Measurements from ENCODE around the gene IFI35. TPM values are rescaled to one million over a fixed set of nuclear protein-coding genes. Genes with fewer than 3 reads are reported as not detected.

The IFI35 gene
- polyA plus RNA-seq, 1 of the 3 experiments (the other 2 are of a cell fraction) = 17.6 TPM

DNA sequence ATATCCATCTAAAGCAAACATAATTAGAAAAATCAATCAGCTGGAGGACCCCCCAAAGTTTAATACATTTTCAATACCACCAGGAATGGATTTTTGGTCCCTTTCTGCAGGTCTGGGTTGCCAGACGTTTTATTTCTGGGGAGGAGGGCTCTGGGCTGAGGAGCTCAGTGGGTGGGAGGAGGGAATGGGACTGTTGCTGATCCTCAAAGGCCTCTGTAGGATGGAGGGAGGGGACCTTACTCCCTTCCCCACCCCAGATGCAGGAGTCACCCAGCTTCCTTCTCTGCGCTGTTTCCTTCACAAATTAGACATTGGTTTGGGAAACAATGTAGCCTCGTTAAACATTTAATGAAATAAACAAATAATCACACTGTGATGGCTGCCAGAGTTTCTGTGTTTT, 25.1 kb downstream of the IFI35 start:
- H4K20me1 ChIP-seq (ENCODE audit: insufficient read depth) = no peaks in the 10 kb centered on the region
- H3K79me2 ChIP-seq (ENCODE audit: insufficient read depth) = no peaks in the 10 kb centered on the region
- no peak overlapping the region for H3K4me3 ChIP-seq (ENCODE audit: low read depth in 2 of 2, low read length in 1 of 2)
- H3F3A ChIP-seq (replicated peaks; ENCODE audit: insufficient read depth) = no peaks in the 10 kb centered on the region
- 86% methylated on average over 3 of the region's 3 CpGs for WGBS (ENCODE audit: low lambda C conversion rate)
- no peaks in the 10 kb centered on the region for H3K9me3 ChIP-seq
- H3K4me1 ChIP-seq (ENCODE audit: control insufficient read depth in 1 of 2, insufficient read depth in 2 of 2, low read depth in 1 of 2, low read length in 1 of 2) = peaks cover 0 to 14% of the 10 kb centered on the region in 2 experiments; a peak in 1 of 4 replicates
- CTCF ChIA-PET = interaction anchor here (1.6 kb wide), 1 partner anchor 24 kb away, joined by 5 read pairs; no protein-coding TSS in a partner anchor
- no peak for DNase-seq
- no peak overlapping the region for H2AFZ ChIP-seq (ENCODE audit: low read depth)
- no peaks in the 10 kb centered on the region for H3K36me3 ChIP-seq (replicated peaks in 1 of 2; ENCODE audit: control insufficient read depth in 1 of 2, insufficient read depth in 2 of 2, low read length in 1 of 2)
- H3K9me2 ChIP-seq = no peaks in the 10 kb centered on the region
- TF ChIP-seq USF1 (IDR thresholded peaks at IDR 0.05; ENCODE audit: borderline replicate concordance, low read depth) = no peak
- no peak for TF ChIP-seq GATA2 (CRISPR knock-in tag; IDR thresholded peaks at IDR 0.05)
- H3K4me2 ChIP-seq = no peak overlapping the region
- no peak overlapping the region for H3K9ac ChIP-seq
- no peak overlapping the region for H3K27ac ChIP-seq (ENCODE audit: low read depth in 2 of 2, low read length in 1 of 2)
- H3K27me3 ChIP-seq (ENCODE audit: insufficient read depth) = no peaks in the 10 kb centered on the region
- POLR2A ChIA-PET = no interaction called here

DNA sequence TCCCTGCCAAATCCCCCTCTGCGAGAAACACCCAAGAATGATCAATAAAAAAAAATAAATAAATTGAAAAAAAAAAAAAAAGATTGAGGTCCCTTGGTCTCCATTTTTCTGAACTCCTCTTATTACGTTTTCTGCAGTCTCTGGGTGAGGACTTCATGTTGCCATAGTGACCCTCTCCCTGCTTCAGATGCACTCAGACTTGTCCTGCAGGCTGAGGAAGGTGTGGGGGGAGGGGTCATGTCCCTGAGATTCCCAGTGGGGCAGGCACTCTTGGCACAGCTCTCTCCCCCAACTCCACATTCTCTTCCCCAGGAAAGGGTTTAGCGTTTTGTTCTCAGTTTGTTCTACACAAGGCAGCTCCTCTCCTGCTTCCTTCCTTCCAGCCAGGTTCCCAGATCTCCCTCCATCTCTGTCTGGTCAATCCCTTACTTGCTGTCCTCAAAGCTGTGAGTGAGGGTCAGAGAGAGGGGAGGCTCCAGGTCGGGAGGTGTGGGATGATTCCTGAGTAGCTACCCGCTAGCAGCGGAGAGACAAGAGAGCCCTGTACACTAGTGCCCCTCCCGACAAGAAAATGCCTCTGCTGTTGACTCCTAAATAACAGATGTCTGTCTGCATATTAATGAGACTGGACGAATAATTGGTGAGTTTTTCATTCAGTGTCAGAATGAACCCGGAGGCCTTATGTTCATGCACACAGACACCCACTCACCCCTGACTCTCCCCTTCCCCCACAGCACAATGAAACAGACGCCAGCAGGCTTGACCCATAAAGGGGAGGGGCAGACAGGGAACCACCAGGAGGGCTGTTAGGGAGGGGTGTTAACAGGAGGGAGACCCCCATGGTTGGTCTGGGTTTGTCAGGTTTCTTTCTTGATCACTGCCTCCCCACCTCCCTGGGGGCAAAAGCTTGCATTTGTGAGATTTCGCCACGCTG, 27.6 kb downstream of the IFI35 start:
- Histone ChIP-seq H3K4me3 (ENCODE audit: low read depth in 2 of 2, low read length in 1 of 2) (no peak overlapping the region), H3K9me2 (no peaks in the 10 kb centered on the region), H2AFZ (ENCODE audit: low read depth) (0 out of 2 replicates have a peak overlapping the region, but pooled peaks have one; percentile 48), H3K27ac (ENCODE audit: low read depth in 2 of 2, low read length in 1 of 2) (peak overlapping the region in 1 of 2 experiments; percentile 54; a peak in 1 of 4 replicates), H3K4me1 (ENCODE audit: control insufficient read depth in 1 of 2, insufficient read depth in 2 of 2, low read depth in 1 of 2, low read length in 1 of 2) (peaks cover 0 to 14% of the 10 kb centered on the region in 2 experiments; a peak in 1 of 4 replicates), H3K79me2 (ENCODE audit: insufficient read depth) (no peaks in the 10 kb centered on the region), H3K9ac (no peak overlapping the region), H3K9me3 (no peaks in the 10 kb centered on the region), H3K27me3 (ENCODE audit: insufficient read depth) (no peaks in the 10 kb centered on the region), H3K4me2 (no peak overlapping the region), H3F3A (replicated peaks; ENCODE audit: insufficient read depth) (no peaks in the 10 kb centered on the region), H3K36me3 (replicated peaks in 1 of 2; ENCODE audit: control insufficient read depth in 1 of 2, insufficient read depth in 2 of 2, low read length in 1 of 2) (no peaks in the 10 kb centered on the region), H4K20me1 (ENCODE audit: insufficient read depth) (no peaks in the 10 kb centered on the region)
- ChIA-PET CTCF (interaction anchor here (1.0 to 1.7 kb wide), 4 partner anchors 9 to 210 kb away, joined by 3 to 7 read pairs (median 4); partner anchors contain the start of gene BECN1), POLR2A (interaction anchor here (0.6 to 1.7 kb wide), 2 partner anchors 9 to 216 kb away, joined by 4 to 9 read pairs; partner anchors contain the start of gene RND2)
- peak; percentile 52 for DNase-seq
- WGBS (ENCODE audit: low lambda C conversion rate) = 54% methylated on average over 12 of the region's 12 CpGs
- TF ChIP-seq, protein P1, sequence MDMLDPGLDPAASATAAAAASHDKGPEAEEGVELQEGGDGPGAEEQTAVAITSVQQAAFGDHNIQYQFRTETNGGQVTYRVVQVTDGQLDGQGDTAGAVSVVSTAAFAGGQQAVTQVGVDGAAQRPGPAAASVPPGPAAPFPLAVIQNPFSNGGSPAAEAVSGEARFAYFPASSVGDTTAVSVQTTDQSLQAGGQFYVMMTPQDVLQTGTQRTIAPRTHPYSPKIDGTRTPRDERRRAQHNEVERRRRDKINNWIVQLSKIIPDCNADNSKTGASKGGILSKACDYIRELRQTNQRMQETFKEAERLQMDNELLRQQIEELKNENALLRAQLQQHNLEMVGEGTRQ (IDR thresholded peaks at IDR 0.05; ENCODE audit: borderline replicate concordance, low read depth, low read length) = no peak
- TF ChIP-seq SMC3 (IDR thresholded peaks at IDR 0.05; ENCODE audit: low read depth, low read length) = no peak
- no peak for TF ChIP-seq USF1 (IDR thresholded peaks at IDR 0.05; ENCODE audit: borderline replicate concordance, low read depth)
- no peak for TF ChIP-seq GATA2 (CRISPR knock-in tag; IDR thresholded peaks at IDR 0.05)
- TF ChIP-seq NRF1 (IDR thresholded peaks at IDR 0.05; ENCODE audit: low read depth, low read length) = no peak
- TF ChIP-seq FOXJ3 (CRISPR knock-in tag; IDR thresholded peaks at IDR 0.05) = no peak
- TF ChIP-seq TAF1 (IDR thresholded peaks at IDR 0.05; ENCODE audit: borderline replicate concordance, low read depth, low read length) = no peak
- TF ChIP-seq YY1 (IDR thresholded peaks at IDR 0.05; ENCODE audit: low read depth) = no peak
- TF ChIP-seq, protein P2, sequence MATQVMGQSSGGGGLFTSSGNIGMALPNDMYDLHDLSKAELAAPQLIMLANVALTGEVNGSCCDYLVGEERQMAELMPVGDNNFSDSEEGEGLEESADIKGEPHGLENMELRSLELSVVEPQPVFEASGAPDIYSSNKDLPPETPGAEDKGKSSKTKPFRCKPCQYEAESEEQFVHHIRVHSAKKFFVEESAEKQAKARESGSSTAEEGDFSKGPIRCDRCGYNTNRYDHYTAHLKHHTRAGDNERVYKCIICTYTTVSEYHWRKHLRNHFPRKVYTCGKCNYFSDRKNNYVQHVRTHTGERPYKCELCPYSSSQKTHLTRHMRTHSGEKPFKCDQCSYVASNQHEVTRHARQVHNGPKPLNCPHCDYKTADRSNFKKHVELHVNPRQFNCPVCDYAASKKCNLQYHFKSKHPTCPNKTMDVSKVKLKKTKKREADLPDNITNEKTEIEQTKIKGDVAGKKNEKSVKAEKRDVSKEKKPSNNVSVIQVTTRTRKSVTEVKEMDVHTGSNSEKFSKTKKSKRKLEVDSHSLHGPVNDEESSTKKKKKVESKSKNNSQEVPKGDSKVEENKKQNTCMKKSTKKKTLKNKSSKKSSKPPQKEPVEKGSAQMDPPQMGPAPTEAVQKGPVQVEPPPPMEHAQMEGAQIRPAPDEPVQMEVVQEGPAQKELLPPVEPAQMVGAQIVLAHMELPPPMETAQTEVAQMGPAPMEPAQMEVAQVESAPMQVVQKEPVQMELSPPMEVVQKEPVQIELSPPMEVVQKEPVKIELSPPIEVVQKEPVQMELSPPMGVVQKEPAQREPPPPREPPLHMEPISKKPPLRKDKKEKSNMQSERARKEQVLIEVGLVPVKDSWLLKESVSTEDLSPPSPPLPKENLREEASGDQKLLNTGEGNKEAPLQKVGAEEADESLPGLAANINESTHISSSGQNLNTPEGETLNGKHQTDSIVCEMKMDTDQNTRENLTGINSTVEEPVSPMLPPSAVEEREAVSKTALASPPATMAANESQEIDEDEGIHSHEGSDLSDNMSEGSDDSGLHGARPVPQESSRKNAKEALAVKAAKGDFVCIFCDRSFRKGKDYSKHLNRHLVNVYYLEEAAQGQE (IDR thresholded peaks at IDR 0.05; ENCODE audit: low read depth, low read length) = no peak
- TF ChIP-seq POLR2AphosphoS5 (IDR thresholded peaks at IDR 0.05; ENCODE audit: low read depth, low read length) = no peak
- no peak for TF ChIP-seq EZH2phosphoT487 (IDR thresholded peaks at IDR 0.05; ENCODE audit: borderline replicate concordance, low read depth)
- TF ChIP-seq RFX5 (IDR thresholded peaks at IDR 0.05; ENCODE audit: low read length) = no peak

All from SK-N-SH (cell line).